HEK293 (cell line): ENCODE results near the gene SF3B5.
A peak's percentile ranks its signal among the peaks of the same experiment; 100 is the strongest.

Experiments
- CTCF ChIA-PET: fragments of 350-600 bp; formaldehyde crosslinking; extraction: SDS; loops from one replicate; lab custom pipeline; 2021; ENCODE audit warnings: antibody characterized with exemption; lab: Yijun Ruan, JAX
- POLR2A ChIA-PET: fragments of 300-600 bp; formaldehyde crosslinking; extraction: SDS; loops from one replicate; lab custom pipeline; 2020; ENCODE audit warnings: antibody characterized with exemption, inconsistent platforms; lab: Yijun Ruan, JAX
- H3K27ac ChIP-seq: fragments of 200-500 bp; sonication (Bioruptor generic); 2 replicates; pipeline ENCODE4 v1.5.1; 2014; ENCODE audit warnings: low read depth, low read length, control low read depth, inconsistent platforms; ENCODE audit errors: extremely low read depth
- H3K36me3 ChIP-seq, 2 experiments: fragments of 200-500 bp in 1 of 2; sonication (Bioruptor generic) in 1 of 2; 1 replicate in 1 of 2; 2 replicates in 1 of 2; pipeline ENCODE4 v1.5.1; 2014 to 2017; ENCODE audit warnings: inconsistent platforms in 2 of 2, low read length in 2 of 2; ENCODE audit not compliant: control insufficient read depth in 2 of 2, insufficient read depth in 1 of 2
- H3K4me1 ChIP-seq: fragments of 200-500 bp; sonication (Bioruptor generic); 2 replicates; pipeline ENCODE4 v1.5.1; 2014; ENCODE audit warnings: mild to moderate bottlenecking, low read length, inconsistent platforms; ENCODE audit not compliant: control insufficient read depth, insufficient read depth
- H3K4me3 ChIP-seq: 2 replicates; pipeline ENCODE4 v1.5.1; 2011; ENCODE audit warnings: low read depth, mild to moderate bottlenecking, control low read depth, low read length, moderate library complexity
- H3K9me3 ChIP-seq: fragments of 200-500 bp; sonication (Bioruptor generic); 2 replicates; pipeline ENCODE4 v1.5.1; 2014; ENCODE audit warnings: low read depth, low read length, inconsistent platforms; ENCODE audit not compliant: control insufficient read depth, insufficient read depth
- AEBP2 ChIP-seq: fragments of 450-650 bp; formaldehyde crosslinking; IDR thresholded peaks from 2 replicates; pipeline ENCODE4 v1.5.1; 2016; ENCODE audit warnings: missing biosample characterization, missing genetic modification characterization, borderline replicate concordance
- GLI2 ChIP-seq: fragments of 450-650 bp; formaldehyde crosslinking; IDR thresholded peaks from 2 replicates; pipeline ENCODE4; 2017; ENCODE audit warnings: missing biosample characterization, missing genetic modification characterization, low read depth, borderline replicate concordance
- HOXA7 ChIP-seq: sonication (generic); formaldehyde crosslinking; IDR thresholded peaks from 2 replicates; pipeline ENCODE4 v1.8.1; 2022; ENCODE audit warnings: missing genetic modification reagents, borderline replicate concordance
- IKZF3 ChIP-seq: fragments of 450-650 bp; IDR thresholded peaks from 2 replicates; pipeline ENCODE4 v1.5.0; 2018; ENCODE audit warnings: missing biosample characterization, mild to moderate bottlenecking, missing genetic modification characterization, moderate library complexity
- KLF9 ChIP-seq: fragments of 450-650 bp; formaldehyde crosslinking; IDR thresholded peaks from 2 replicates; pipeline ENCODE4 v1.5.1; 2016; ENCODE audit warnings: missing biosample characterization, missing genetic modification characterization, low read depth
- MEIS1 ChIP-seq: sonication (generic); formaldehyde crosslinking; IDR thresholded peaks from 2 replicates; pipeline ENCODE4 v1.8.1; 2022; ENCODE audit warnings: missing genetic modification reagents, mild to moderate bottlenecking, borderline replicate concordance
- PBX3 ChIP-seq: sonication (generic); formaldehyde crosslinking; IDR thresholded peaks from 2 replicates; pipeline ENCODE4 v1.8.1; 2022; ENCODE audit warnings: mild to moderate bottlenecking, moderate library complexity, missing genetic modification reagents
- SP2 ChIP-seq: fragments of 450-650 bp; formaldehyde crosslinking; IDR thresholded peaks from 2 replicates; pipeline ENCODE4 v1.5.1; 2016; ENCODE audit warnings: missing biosample characterization, missing genetic modification characterization
- ZBTB6 ChIP-seq: fragments of 450-650 bp; formaldehyde crosslinking; IDR thresholded peaks from 2 replicates; pipeline ENCODE4 v1.5.1; 2017; ENCODE audit warnings: missing biosample characterization, missing genetic modification characterization
- ZBTB8A ChIP-seq: fragments of 450-650 bp; formaldehyde crosslinking; IDR thresholded peaks from 2 replicates; pipeline ENCODE4 v1.5.1; 2016; ENCODE audit warnings: missing biosample characterization, missing genetic modification characterization
- ZFHX2 ChIP-seq: fragments of 450-650 bp; formaldehyde crosslinking; conservative IDR thresholded peaks from 2 replicates; pipeline ENCODE4 v1.5.1; 2016; ENCODE audit warnings: missing biosample characterization, missing genetic modification characterization
- ZNF10 ChIP-seq: fragments of 450-650 bp; formaldehyde crosslinking; IDR thresholded peaks from 2 replicates; pipeline ENCODE4 v1.5.1; 2017; ENCODE audit warnings: missing biosample characterization, missing genetic modification characterization
- ZNF121 ChIP-seq: fragments of 450-650 bp; formaldehyde crosslinking; IDR thresholded peaks from 2 replicates; pipeline ENCODE4 v1.5.1; 2016; ENCODE audit warnings: missing biosample characterization, missing genetic modification characterization
- ZNF23 ChIP-seq: fragments of 450-650 bp; formaldehyde crosslinking; IDR thresholded peaks from 2 replicates; pipeline ENCODE4 v1.5.1; 2016; ENCODE audit warnings: missing biosample characterization, missing genetic modification characterization, borderline replicate concordance
- ZNF510 ChIP-seq: fragments of 450-650 bp; formaldehyde crosslinking; IDR thresholded peaks from 2 replicates; pipeline ENCODE4 v1.5.1; 2018; ENCODE audit warnings: mild to moderate bottlenecking, missing genetic modification characterization, missing biosample characterization; ENCODE audit not compliant: insufficient replicate concordance
- ZNF544 ChIP-seq: fragments of 450-650 bp; formaldehyde crosslinking; IDR thresholded peaks from 2 replicates; pipeline ENCODE4 v1.5.0; 2017; ENCODE audit warnings: missing biosample characterization, missing genetic modification characterization
- ZNF561 ChIP-seq: fragments of 450-650 bp; IDR thresholded peaks from 2 replicates; pipeline ENCODE4 v1.5.1; 2018; ENCODE audit warnings: missing biosample characterization, missing genetic modification characterization, borderline replicate concordance
- ZNF629 ChIP-seq: fragments of 450-650 bp; formaldehyde crosslinking; IDR thresholded peaks from 2 replicates; pipeline ENCODE4 v1.5.1; 2017; ENCODE audit warnings: missing biosample characterization, missing genetic modification characterization
- ZNF660 ChIP-seq: fragments of 450-650 bp; IDR thresholded peaks from 2 replicates; pipeline ENCODE4 v1.5.1; 2018; ENCODE audit warnings: missing biosample characterization, mild to moderate bottlenecking, missing genetic modification characterization
- ZXDB ChIP-seq: fragments of 450-650 bp; formaldehyde crosslinking; IDR thresholded peaks from 2 replicates; pipeline ENCODE4 v1.5.1; 2016; ENCODE audit warnings: missing biosample characterization, missing genetic modification characterization

Gene SF3B5

GRCh38 chr6:144094731-144095133, 641 bp downstream of the SF3B5 start:
- Histone ChIP-seq H3K36me3 (peaks cover 3 to 9% of the 10 kb centered on the region in 2 experiments; a peak in 2 of 3 replicates), H3K9me3 (no peaks in the 10 kb centered on the region), H3K4me3 (peak overlapping the region; percentile 69), H3K27ac (peak overlapping the region; percentile 42; the same call in 1 of the 2 replicates), H3K4me1 (peaks cover 5% of the 10 kb centered on the region)
- POLR2A ChIA-PET = interaction anchor here (1.1 to 1.7 kb wide), 4 partner anchors 13 to 252 kb away, joined by 3 to 7 read pairs (median 5); partner anchors contain the start of gene LTV1
- CTCF ChIA-PET = interaction anchor here (0.7 kb wide), 2 partner anchors 9 to 114 kb away, joined by 3 read pairs; no protein-coding TSS in a partner anchor
- TF ChIP-seq ZBTB6 (tag by site-specific recombination) (peak; percentile 58), ZNF23 (tag by site-specific recombination) (no peak), GLI2 (tag by site-specific recombination) (no peak), SP2 (tag by site-specific recombination) (no peak), ZFHX2 (tag by site-specific recombination) (no peak)

- Histone ChIP-seq H3K9me3 (no peaks in the 10 kb centered on the region), H3K4me1 (peaks cover 5% of the 10 kb centered on the region), H3K27ac (no peak overlapping the region), H3K4me3 (peak overlapping the region; percentile 69; the same call in 1 of the 2 replicates), H3K36me3 (peaks cover 3 to 9% of the 10 kb centered on the region in 2 experiments; a peak in 2 of 3 replicates)
- POLR2A ChIA-PET = no interaction called here
- TF ChIP-seq ZNF510 = no peak
- 0 out of 2 replicates have a peak, but pooled peaks have one; percentile 55 for TF ChIP-seq ZNF121 (tag by site-specific recombination)
- CTCF ChIA-PET = interaction anchor here (0.6 to 1.1 kb wide), 3 partner anchors 19 to 485 kb away, joined by 3 read pairs; no protein-coding TSS in a partner anchor
Observed at GRCh38 chr6:144093658-144094057, 1.7 kb downstream of the SF3B5 start.

GRCh38 chr6:144093236-144093635, 2.1 kb downstream of the SF3B5 start:
- TF ChIP-seq ZNF660 (tag by site-specific recombination) (no peak), HOXA7 (CRISPR knock-in tag) (no peak), IKZF3 (no peak), ZBTB8A (tag by site-specific recombination) (no peak), ZNF544 (tag by site-specific recombination) (no peak), ZNF10 (tag by site-specific recombination) (no peak), ZXDB (tag by site-specific recombination) (no peak), ZNF629 (tag by site-specific recombination) (no peak), KLF9 (tag by site-specific recombination) (no peak), MEIS1 (CRISPR knock-in tag) (no peak), AEBP2 (no peak), PBX3 (CRISPR knock-in tag) (no peak), ZNF561 (no peak)
- TF ChIP-seq, all 188 proteins: peak for 0
- ChIA-PET POLR2A (no interaction called here), CTCF (interaction anchor here (0.6 to 1.1 kb wide), 2 partner anchors 18 to 124 kb away, joined by 3 read pairs; no protein-coding TSS in a partner anchor)
- no peak overlapping the region for H3K27ac ChIP-seq
- H3K36me3 ChIP-seq = peaks cover 3 to 9% of the 10 kb centered on the region in 2 experiments; a peak in 2 of 3 replicates
- no peak overlapping the region for H3K4me3 ChIP-seq
- H3K4me1 ChIP-seq = peaks cover 5% of the 10 kb centered on the region
- H3K9me3 ChIP-seq = no peaks in the 10 kb centered on the region
